GM18907 (cell line): ENCODE measurements around the gene GEMIN8.
A peak's percentile ranks its signal among the peaks of the same experiment; 100 is the strongest.

ENCODE experiments used
- ATAC-seq: cut with Tn5 transposase; IDR thresholded peaks from one replicate; pipeline ENCODE4 v1.9.1; 2021; ENCODE audit warnings: mild to moderate bottlenecking, moderate library complexity; ENCODE audit not compliant: unreplicated experiment

The GEMIN8 gene

DNA sequence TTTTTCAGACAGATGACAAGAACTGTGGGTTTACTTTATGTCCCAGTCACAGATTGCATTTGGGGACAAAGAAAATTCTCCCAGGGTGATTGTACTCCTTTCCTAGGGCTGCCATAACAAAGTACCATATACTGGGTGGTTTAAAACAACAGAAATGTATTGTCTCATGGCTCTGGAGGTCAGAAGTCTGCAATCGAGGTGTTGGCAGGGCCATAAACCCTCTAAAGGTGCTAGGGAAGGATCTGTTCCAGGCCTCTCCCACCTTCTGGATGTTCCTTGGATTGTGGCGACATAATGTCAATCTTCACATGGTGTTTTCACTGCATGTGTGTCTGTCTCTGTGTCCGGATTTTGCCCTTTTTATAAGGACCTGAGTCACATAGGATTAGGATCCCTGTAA is 12.3 kb downstream of the GEMIN8 start:
- ATAC-seq: no peak

DNA sequence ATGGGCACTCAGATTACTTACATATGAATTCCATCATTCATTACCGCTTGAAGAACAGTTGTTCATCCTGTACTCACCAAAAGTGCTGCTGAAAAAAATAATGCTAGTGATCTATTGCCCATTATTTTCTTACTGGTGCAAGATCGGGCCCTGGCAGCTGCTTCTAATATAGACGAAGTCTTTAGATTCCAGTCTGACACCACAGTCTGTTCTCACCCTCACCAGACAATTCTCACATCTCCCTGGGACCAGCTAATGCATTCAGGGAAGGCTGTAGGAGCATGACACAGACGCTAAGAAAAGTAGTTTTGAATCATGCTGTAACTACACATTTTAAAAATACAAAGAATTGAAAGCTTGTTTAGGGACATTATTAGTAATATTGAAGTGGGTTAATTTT is 13.8 kb downstream of the GEMIN8 start:
- no peak for ATAC-seq

DNA sequence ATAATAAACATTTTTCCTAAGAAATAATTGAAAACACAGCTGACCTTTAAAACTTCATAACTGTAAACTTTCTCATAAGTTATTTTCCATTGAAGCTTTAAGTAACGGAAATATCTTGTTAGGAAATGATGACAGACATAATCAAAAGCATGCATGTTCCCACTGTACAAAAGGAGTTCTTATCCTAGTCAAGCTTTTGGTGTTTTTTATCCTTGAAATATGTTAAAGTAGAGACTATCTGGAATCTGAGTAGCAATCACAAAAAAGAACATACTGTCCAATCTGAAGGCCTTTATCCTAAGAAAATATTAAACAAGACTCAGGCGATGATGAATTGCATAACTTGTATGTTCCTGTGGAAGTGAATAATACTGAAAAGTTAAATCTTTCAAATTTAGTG is 14.4 kb downstream of the GEMIN8 start:
- no peak for ATAC-seq

DNA sequence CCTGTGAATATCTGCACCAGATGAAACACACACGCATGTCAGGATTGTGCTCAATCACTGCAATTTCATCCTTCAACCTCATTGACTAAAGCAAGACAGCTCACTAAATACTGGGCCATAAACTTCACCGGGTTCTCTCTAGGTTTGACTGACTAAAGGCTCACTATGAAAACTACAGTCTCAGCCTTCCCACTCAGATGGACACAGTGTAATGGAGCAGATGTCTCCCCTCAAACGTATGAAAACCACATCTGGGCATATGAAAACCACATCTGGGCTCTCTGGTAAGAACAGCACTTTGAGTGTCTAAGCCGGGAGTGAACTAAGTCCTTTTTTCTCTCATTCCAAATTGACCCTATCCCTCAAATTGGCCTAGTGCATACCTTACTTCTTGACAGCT is 15.2 kb downstream of the GEMIN8 start:
- ATAC-seq: no peak

DNA sequence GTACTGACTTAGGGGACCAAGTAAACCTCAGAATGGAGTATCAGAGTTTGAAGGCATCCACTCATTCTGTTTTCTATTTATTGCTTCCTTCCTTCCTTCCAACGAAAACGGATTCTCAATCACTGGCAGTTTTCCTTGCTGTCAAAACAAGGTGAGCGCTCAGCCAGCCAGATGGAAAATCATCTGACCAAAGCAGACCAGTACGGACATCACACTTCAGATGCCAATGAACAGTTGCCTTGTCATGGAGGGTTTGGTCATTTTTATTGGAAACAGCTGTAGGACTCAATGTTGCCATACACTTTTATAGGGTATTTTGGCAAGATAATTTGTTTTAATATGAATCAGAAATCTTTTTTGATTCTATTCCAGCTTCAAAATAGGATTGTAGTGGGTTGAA is 16.6 kb downstream of the GEMIN8 start:
- no peak for ATAC-seq

DNA sequence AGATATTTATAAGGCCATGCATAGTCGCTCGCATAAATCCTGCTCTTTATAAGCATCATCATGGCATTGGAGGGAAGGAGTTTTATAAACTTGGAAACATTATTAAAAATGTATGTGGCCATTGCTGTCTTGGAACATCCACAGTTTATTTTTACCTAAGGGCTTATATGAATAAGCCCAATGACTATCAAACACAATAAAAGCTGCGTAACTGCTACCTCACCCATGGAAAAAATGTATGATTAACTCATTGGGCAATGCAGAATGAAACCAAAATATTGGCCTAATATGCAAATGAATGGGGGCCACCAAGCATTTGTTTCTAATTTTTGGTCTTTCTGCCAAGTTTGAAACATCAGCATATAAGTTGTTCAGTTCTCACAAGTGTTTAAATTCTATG is 19.1 kb downstream of the GEMIN8 start:
- ATAC-seq: no peak

DNA sequence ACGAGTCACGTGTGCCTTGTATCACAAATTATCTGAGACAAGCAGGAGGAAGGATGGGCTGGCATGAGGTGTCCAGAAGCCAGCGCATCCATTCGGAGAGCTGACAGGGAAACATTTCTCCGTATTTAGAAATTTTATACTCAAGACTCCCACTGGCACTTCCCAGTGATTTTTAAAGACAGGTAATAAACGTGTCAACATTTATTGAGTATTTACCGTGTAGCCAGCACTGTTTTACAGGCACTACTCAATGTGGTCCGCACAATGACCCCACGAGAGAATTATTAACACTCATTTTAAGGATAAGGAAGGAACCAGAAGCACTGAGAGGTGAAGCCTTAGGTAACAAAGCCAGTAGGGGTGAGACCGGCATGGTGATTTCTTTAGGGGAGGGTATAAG is 23.2 kb downstream of the GEMIN8 start:
- no peak for ATAC-seq

DNA sequence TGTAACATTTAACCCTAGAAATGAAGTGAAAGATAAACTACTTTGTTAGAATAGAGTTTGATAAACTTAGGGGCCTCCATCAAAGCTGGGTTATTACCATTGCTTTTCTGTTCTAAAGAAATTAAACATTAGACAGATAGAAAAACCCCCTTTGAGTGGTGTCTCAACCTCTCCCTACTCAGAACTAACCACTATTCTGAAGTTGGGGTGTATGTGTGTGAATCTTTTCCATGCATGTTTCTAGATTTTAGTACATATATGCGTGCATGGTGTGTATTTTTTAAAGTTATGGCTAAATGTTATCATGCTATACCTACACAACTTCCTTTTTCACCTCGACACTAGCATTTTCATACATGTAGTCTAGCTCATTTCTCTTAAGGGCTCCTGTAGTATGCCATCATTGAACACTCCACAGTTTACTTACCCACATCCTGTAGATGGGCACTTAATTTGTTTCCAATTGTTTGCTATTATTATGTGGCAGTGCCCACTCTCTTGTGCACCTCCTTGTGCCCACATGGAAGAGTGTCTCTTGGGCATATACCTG is 25.7 kb downstream of the GEMIN8 start:
- ATAC-seq: peak; percentile 54

DNA sequence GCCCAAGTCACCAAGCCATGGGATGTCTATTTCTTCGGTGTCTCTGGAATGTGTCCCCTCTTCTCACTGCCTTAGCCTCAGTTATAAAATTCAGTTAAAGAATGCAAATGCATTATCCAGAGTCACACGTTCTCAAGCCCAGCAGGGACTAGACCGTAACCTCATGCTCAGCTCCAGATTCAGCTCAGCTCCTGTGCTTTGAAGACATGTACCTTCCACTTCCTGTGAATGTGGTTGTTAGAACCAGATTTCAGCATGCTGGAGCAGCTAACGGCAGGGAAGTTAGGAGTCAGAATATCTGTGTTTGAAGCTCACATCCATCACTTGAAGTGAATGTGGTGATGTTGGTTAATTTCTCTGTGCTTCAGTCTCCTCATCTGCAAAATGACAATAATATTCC is 26.7 kb downstream of the GEMIN8 start:
- no peak for ATAC-seq

DNA sequence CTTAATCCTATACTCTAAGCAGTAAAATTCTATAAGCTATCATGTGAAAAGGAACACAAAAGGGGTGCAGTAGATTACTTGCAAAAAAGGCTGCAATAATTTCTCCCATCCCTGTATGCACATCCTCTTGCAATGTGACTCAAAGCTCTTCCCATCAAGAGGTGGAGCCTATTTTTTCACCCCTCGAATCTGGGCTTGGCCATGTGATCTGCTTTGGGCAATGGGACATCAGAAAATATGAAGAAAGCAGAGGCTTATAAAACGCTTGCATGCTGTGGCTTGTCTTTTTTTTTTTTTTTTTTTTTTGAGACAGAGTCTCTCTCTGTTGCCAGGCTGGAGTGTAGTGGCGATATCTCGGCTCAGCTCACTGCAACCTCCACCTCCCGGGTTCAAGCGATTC is 33.0 kb downstream of the GEMIN8 start:
- ATAC-seq: no peak

DNA sequence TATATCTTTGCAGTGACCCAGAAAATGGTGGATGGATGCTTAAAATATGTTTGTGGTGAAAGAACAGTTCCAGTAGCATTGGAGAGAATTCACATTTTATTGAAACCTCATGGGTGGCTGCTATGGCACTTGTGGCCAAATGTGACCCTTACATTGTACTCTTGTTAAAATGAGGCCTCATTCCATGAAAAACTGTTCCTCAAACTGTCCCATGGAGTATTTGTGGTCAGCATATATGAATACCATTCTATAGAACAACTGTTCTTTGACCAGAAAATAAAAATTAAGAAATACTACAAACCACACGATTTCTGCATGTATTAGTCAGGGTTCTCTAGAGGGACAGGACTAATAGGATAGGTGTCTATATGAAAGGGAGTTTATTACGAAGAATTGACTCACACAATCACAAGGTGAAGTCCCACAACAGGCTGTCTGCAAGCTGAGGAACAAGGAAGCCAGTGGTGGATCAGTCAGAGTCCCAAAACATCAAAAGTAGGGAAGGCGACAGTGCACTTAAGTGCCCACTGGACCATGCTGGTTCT is 35.1 kb downstream of the GEMIN8 start:
- ATAC-seq: no peak

DNA sequence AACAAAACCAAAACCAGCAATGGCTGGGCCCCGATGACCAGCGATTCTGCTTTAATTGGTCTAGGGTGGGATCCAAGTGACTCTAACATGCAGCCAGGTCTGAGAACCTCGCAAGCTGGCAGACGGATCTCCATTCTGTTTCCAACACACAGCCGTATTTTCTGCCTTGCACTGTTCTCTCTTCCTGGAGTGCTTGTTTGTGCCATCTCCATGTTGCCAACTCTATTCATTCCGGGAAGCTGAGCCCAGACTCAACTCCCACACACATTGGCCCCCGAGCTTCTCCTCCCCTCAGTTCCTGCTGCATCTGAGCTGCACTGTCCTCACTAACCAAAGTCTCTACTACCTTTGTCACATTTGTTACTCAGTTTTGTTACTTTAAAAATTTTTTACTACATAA is 35.6 kb downstream of the GEMIN8 start:
- ATAC-seq: no peak

DNA sequence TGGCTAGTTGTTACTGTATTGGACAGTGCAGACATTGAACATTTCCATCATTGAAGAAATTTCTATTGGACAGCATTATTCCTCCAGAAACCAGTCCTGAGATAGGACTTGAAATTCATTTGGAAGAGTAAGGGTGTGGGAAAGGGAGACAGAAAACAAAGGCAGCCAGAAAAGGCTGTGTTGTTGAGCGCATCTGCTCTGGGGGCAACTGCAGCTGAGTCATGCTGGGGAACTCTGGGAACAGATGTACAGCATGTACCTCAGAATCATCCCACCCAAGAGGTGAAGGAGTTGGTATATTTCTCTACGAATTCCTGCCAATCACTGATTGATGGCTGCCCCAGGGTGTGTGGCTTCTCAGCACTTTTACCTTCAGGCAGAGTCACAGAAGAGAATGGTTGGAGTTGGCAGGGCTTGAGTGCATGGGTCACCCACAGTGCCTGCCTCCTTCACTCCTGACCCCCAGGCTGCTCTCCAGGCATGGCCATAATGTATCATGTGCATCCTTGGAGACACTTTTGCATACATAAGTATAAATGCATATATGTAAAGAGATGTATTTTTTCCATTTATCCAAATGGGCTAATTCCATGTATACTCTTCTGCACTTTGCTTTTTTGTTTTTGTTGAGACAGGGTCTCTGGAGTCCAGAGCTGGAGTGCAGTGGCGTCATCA is 39.4 kb downstream of the GEMIN8 start:
- no peak for ATAC-seq

DNA sequence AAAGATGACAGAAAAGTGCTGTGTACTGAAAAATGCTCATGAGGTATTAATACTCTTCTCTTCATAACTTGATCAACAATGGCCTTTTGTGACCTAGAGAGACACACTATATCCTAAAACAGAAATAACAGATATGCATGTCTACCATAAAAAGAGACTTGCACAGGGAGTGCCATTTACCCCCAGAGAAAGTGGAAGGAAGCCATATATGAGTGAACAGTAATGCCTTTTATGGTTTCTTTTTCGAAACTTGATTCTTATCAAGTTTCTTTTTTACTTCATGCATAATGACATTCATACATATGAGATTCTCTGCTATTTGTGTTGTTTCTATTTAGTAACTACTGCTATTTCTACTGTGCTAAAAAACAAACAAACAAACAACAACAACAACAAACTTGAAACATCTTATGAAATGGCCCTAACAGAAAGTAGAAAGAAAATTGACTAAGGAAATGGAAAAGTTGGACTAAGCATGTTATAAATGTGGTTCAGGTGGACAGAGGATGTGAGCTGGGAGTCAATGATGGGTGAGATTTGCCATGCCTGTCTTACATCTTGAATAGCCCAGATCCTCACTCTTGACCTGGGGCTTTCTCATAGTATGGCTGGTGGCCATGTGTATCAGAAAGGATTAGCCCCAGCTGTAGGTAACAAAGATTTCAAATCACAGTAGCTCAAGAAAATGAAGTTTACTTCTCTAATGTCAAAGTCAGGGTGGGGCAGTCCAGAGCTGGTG is 43.8 kb downstream of the GEMIN8 start:
- ATAC-seq: no peak

DNA sequence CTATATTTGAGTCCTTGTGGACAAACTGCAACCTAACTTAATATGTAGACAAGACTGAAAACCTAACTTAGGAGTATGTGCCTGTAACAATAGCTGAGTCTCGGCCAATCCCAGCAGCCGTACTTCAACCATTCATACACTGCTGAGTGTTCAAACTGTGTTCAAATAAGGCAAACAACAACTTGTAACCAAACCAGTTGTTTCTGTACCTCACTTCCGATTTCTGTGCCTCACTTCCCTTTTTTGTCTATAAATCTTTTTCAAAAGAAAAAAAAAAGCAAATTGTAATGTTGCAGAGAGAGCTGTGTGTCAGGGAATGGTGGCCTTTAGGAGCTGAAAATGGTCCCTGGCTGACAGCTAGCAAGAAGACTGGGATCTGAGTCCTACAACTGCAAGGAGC is 46.0 kb downstream of the GEMIN8 start:
- no peak for ATAC-seq

DNA sequence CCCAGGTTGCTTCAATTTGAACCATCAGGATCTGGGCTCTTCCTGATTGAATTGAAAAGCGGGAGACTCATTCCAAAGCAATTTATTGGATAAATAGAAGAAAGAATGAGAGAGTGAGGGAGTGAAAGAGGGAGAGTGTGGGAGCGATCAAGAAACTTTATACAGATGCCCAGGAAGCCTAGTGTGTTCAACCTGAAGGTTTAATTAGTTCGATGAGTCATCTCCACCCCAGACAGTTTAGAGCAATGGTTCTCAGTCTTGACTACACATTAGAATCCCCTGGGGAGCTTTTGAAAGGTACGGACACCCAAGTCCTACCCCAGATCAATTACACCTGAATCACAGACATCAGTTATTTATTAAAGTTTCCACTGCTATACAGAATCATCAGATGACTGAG is 61.5 kb downstream of the GEMIN8 start:
- no peak for ATAC-seq

DNA sequence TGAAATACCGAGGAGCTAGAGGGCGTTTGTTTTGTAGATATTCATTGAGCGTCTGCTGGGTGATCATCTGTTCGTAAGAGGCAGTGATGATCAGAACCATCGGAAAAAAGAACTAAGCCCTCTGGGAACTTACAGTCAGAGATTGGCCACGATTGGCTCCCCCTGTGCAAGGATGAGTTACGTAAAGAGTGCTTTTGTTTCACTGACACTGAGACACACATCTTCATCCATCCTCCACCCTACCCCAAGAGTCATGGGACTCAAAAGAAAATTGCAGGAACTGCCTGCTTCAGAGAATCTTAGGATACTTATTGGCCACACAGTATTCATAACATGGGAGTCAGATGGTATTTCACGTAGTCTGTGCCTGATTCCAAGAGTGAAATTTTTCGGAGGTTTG is 62.1 kb downstream of the GEMIN8 start:
- no peak for ATAC-seq

DNA sequence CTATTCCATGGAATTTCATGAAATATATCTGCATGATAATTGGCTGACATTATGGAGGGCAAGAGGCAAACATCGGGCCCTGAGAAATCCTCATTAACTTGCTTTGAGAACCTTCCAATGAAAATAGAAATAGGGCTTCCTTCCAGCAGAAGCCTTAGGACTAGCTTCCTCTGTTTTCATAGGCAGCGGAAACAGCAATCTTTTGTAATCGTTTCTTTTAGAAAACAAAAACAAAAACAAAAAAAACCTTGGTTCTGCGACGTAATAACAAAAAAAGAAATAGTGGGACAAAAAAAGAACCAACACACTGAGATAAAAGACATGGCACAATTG is 62.9 kb downstream of the GEMIN8 start:
- no peak for ATAC-seq

DNA sequence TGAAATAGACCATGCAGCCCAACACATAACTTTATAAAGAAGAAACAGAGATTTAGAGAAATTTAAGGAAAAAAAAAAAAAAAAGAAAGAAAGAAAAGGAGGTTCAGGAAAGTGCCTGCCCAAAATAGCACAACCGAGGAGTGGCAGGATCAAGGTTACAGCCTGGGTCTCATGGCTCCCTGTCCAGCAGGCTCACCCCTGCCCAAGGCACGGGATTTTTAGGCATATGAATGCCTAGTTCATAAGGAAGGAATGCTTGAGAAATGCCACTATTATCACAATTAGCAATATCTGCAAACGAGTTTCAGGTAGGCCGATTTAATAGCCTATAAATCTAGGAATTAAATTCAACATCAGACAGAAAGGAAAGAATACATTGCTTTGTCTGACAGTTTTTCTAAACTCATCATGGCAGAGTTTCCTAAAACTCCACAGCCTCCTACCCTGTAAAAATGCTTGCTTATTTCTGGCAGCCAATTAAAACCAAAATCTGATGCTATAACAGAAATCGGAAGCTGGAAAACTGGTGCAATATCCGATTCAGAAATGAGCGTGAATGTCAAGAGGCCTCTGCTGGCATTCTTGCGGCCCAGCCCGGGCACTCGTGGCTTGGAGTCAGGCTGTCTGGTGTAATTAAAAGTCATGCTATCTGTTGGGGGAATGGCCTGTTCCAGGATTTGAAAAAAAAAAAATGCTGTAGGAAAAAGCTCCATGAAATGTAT is 63.5 kb downstream of the GEMIN8 start:
- ATAC-seq: no peak

DNA sequence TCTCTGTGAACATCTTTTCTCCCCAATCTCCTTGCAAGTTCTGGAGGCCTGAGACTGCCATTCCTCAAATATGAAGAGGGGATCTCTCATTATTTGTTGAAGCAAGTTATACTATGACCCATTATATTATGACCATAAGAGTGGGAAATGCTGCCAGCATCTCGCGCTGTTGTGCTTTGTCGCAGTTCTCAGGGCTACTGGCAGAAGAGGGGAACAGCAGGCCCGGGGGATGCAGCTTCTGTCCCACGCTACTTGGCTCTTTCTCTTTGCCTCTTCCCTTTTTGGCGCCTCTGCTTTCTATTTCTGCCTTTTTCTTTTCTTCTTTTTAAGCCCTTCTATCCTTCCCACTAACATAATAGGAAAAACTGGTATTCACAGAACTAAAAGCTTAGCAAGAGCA is 64.2 kb downstream of the GEMIN8 start:
- no peak for ATAC-seq

DNA sequence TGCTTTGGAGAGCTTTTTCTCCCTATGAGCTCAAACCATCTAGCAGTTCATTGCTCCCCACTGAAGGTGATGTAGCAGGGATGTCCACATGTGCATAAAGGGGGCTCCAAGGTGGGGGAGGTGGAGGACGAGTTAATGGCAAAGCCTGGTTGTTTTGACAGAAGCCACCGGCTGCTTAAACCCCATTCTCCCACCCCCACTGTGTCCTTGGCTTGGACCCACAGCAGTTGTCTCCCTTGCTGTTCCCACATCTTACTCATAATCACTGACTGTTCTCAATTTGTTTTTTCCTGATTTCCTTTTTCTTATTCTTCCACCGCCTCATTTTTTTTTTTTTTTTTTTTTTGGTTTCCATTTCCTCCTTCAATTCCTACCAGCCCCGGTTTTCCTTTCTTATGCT is 72.7 kb downstream of the GEMIN8 start:
- no peak for ATAC-seq
